Neural cell (in vitro differentiated cells): ENCODE measurements around the gene C14orf119. TPM values are rescaled to one million over a fixed set of nuclear protein-coding genes. Genes with fewer than 3 reads are reported as not detected.
A peak's percentile ranks its signal among the peaks of the same experiment; 100 is the strongest.

ENCODE experiments used
- H2AFZ ChIP-seq: fragments of 200-600, 300-800 bp; sonication (generic), shearing (Covaris generic); 2 replicates; pipeline ENCODE4 v1.6.0; 2014; ENCODE audit warnings: low read depth, mild to moderate bottlenecking, antibody characterized with exemption, low read length, moderate library complexity
- H3F3A ChIP-seq: fragments of 200-600 bp; shearing (Covaris generic); 2 replicates; pipeline ENCODE4 v1.6.1; 2016; ENCODE audit warnings: mild to moderate bottlenecking, moderate library complexity, mixed read lengths, antibody characterized with exemption, low read length; ENCODE audit not compliant: insufficient read depth, poor library complexity, severe bottlenecking
- H3K27ac ChIP-seq: fragments of 200-600, 300-800 bp; sonication (generic), shearing (Covaris generic); 2 replicates; pipeline ENCODE4 v1.5.1; 2014; ENCODE audit warnings: mild to moderate bottlenecking, low read length, moderate library complexity
- H3K27me3 ChIP-seq: fragments of 300-800, 200-600 bp; sonication (generic), shearing (Covaris generic); 2 replicates; pipeline ENCODE4 v1.6.0; 2014; ENCODE audit warnings: mild to moderate bottlenecking, low read depth, low read length, moderate library complexity; ENCODE audit not compliant: insufficient read depth
- H3K36me3 ChIP-seq: fragments of 300-800, 200-600 bp; sonication (generic), shearing (Covaris generic); 2 replicates; pipeline ENCODE4 v1.5.1; 2014; ENCODE audit warnings: mild to moderate bottlenecking, antibody characterized with exemption, low read length, moderate library complexity; ENCODE audit not compliant: insufficient read depth
- H3K4me2 ChIP-seq: fragments of 300-800, 200-600 bp; sonication (generic), shearing (Covaris generic); 2 replicates; pipeline ENCODE4 v1.6.0; 2014; ENCODE audit warnings: mild to moderate bottlenecking, low read length
- H3K4me3 ChIP-seq: fragments of 300-800, 200-600 bp; sonication (generic), shearing (Covaris generic); 2 replicates; pipeline ENCODE4 v1.5.1; 2014; ENCODE audit warnings: mild to moderate bottlenecking, low read length, moderate library complexity
- H3K79me2 ChIP-seq: fragments of 200-600 bp; shearing (Covaris generic); replicated peaks from 2 replicates; pipeline ENCODE4 v1.6.0; 2014; ENCODE audit warnings: mild to moderate bottlenecking, low read length, moderate library complexity; ENCODE audit not compliant: insufficient read depth
- H3K9ac ChIP-seq: fragments of 300-800, 200-600 bp; sonication (generic), shearing (Covaris generic); 2 replicates; pipeline ENCODE4 v1.6.1; 2016; ENCODE audit warnings: mild to moderate bottlenecking, low read length, mixed read lengths
- H3K9me2 ChIP-seq: fragments of 200-600 bp; shearing (Covaris generic); 2 replicates; pipeline ENCODE4 v1.6.1; 2016; ENCODE audit warnings: mild to moderate bottlenecking, low read length, mixed read lengths; ENCODE audit not compliant: insufficient read depth
- H3K9me3 ChIP-seq: fragments of 200-600, 300-800 bp; sonication (generic), shearing (Covaris generic); 2 replicates; pipeline ENCODE4 v1.6.1; 2016; ENCODE audit warnings: mild to moderate bottlenecking, mixed run types, low read length, moderate library complexity, mixed read lengths
- H4K20me1 ChIP-seq: fragments of 200-600 bp; shearing (Covaris generic); 2 replicates; pipeline ENCODE4 v1.6.1; 2016; ENCODE audit warnings: mild to moderate bottlenecking, mixed run types; ENCODE audit not compliant: insufficient read depth
- EP300 ChIP-seq: fragments of 450-650 bp; conservative IDR thresholded peaks from 2 replicates; pipeline ENCODE4 v1.6.1; 2014; ENCODE audit warnings: antibody characterized with exemption, mild to moderate bottlenecking, moderate library complexity; ENCODE audit not compliant: poor library complexity, severe bottlenecking
- EZH2 ChIP-seq: fragments of 200-600, 300-800 bp; shearing (Covaris generic), sonication (generic); IDR thresholded peaks from 2 replicates; pipeline ENCODE4 v1.6.1; 2014; ENCODE audit warnings: antibody characterized with exemption, low read length, borderline replicate concordance, mild to moderate bottlenecking; ENCODE audit not compliant: insufficient read depth, poor library complexity, severe bottlenecking
- MXI1 ChIP-seq: fragments of 450-650 bp; conservative IDR thresholded peaks from 2 replicates; pipeline ENCODE4 v1.6.1; 2014; ENCODE audit warnings: antibody characterized with exemption, mild to moderate bottlenecking; ENCODE audit not compliant: poor library complexity, severe bottlenecking
- POLR2AphosphoS5 ChIP-seq: IDR thresholded peaks from 2 replicates; pipeline ENCODE4 v1.6.1; 2012
- RAD21 ChIP-seq: fragments of 450-650 bp; conservative IDR thresholded peaks from 2 replicates; pipeline ENCODE4 v1.6.1; 2014; ENCODE audit warnings: antibody characterized with exemption, mild to moderate bottlenecking, moderate library complexity
- SMC3 ChIP-seq: fragments of 450-650 bp; conservative IDR thresholded peaks from 2 replicates; pipeline ENCODE4 v1.6.1; 2014; ENCODE audit warnings: antibody characterized with exemption, mild to moderate bottlenecking, moderate library complexity; ENCODE audit not compliant: poor library complexity
- TAF1 ChIP-seq: IDR thresholded peaks from 2 replicates; pipeline ENCODE4 v1.6.1; 2012; ENCODE audit warnings: low read depth
- polyA plus RNA-seq: library from polyadenylated mRNA; depleted of rRNA; stranded (reverse); fragments of >200 nt; gene quantifications from 2 replicates; pipeline ENCODE4 v1.2.3, GENCODE V29; 2014
- TF ChIP-seq, protein P1 (sequence below): fragments of 450-650 bp; IDR thresholded peaks from 2 replicates; pipeline ENCODE4 v1.5.1; 2014; ENCODE audit warnings: antibody characterized with exemption, mild to moderate bottlenecking, moderate library complexity; ENCODE audit not compliant: poor library complexity, severe bottlenecking
- TF ChIP-seq, protein P2 (sequence below): IDR thresholded peaks from 2 replicates; pipeline ENCODE4 v1.6.1; 2012; ENCODE audit warnings: borderline replicate concordance

Gene C14orf119
- polyA plus RNA-seq, 1 donor from 2014 or later: 26.4 TPM

DNA sequence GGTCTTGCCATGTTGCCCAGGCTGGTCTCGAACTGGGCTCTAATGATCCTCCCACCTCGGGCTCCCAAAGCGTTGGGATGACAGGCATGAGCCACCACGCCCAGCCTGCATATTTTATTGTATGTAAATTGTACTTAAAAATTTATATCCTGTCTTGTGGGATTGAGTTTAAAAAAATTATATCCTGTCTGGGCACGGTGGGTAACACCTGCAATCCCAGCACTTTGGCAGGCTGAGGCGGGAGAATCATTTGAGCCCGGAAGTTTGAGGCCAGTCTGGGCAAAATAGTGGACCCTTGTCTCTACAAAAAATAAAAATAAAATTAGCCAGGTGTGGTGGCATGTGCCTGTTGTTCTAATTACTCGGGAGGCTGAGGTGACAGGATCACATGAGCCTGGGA lies 37.7 kb downstream of the C14orf119 start:
- H3F3A ChIP-seq: no peaks in the 10 kb centered on the region
- no peak overlapping the region for H3K4me3 ChIP-seq
- no peak overlapping the region for H2AFZ ChIP-seq
- no peaks in the 10 kb centered on the region for H3K79me2 ChIP-seq
- H3K9me2 ChIP-seq: no peaks in the 10 kb centered on the region
- no peak overlapping the region for H3K27ac ChIP-seq
- H3K9me3 ChIP-seq: no peaks in the 10 kb centered on the region
- no peak overlapping the region for H3K4me2 ChIP-seq
- TF ChIP-seq, protein P1, sequence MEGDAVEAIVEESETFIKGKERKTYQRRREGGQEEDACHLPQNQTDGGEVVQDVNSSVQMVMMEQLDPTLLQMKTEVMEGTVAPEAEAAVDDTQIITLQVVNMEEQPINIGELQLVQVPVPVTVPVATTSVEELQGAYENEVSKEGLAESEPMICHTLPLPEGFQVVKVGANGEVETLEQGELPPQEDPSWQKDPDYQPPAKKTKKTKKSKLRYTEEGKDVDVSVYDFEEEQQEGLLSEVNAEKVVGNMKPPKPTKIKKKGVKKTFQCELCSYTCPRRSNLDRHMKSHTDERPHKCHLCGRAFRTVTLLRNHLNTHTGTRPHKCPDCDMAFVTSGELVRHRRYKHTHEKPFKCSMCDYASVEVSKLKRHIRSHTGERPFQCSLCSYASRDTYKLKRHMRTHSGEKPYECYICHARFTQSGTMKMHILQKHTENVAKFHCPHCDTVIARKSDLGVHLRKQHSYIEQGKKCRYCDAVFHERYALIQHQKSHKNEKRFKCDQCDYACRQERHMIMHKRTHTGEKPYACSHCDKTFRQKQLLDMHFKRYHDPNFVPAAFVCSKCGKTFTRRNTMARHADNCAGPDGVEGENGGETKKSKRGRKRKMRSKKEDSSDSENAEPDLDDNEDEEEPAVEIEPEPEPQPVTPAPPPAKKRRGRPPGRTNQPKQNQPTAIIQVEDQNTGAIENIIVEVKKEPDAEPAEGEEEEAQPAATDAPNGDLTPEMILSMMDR: no peak
- TF ChIP-seq EP300 (no peak), RAD21 (no peak), TAF1 (no peak), MXI1 (no peak), POLR2AphosphoS5 (no peak), SMC3 (no peak), EZH2 (no peak)
- TF ChIP-seq, protein P2, sequence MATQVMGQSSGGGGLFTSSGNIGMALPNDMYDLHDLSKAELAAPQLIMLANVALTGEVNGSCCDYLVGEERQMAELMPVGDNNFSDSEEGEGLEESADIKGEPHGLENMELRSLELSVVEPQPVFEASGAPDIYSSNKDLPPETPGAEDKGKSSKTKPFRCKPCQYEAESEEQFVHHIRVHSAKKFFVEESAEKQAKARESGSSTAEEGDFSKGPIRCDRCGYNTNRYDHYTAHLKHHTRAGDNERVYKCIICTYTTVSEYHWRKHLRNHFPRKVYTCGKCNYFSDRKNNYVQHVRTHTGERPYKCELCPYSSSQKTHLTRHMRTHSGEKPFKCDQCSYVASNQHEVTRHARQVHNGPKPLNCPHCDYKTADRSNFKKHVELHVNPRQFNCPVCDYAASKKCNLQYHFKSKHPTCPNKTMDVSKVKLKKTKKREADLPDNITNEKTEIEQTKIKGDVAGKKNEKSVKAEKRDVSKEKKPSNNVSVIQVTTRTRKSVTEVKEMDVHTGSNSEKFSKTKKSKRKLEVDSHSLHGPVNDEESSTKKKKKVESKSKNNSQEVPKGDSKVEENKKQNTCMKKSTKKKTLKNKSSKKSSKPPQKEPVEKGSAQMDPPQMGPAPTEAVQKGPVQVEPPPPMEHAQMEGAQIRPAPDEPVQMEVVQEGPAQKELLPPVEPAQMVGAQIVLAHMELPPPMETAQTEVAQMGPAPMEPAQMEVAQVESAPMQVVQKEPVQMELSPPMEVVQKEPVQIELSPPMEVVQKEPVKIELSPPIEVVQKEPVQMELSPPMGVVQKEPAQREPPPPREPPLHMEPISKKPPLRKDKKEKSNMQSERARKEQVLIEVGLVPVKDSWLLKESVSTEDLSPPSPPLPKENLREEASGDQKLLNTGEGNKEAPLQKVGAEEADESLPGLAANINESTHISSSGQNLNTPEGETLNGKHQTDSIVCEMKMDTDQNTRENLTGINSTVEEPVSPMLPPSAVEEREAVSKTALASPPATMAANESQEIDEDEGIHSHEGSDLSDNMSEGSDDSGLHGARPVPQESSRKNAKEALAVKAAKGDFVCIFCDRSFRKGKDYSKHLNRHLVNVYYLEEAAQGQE: no peak
- H3K36me3 ChIP-seq: no peaks in the 10 kb centered on the region
- H4K20me1 ChIP-seq: no peaks in the 10 kb centered on the region
- H3K9ac ChIP-seq: no peak overlapping the region
- H3K27me3 ChIP-seq: no peaks in the 10 kb centered on the region

DNA sequence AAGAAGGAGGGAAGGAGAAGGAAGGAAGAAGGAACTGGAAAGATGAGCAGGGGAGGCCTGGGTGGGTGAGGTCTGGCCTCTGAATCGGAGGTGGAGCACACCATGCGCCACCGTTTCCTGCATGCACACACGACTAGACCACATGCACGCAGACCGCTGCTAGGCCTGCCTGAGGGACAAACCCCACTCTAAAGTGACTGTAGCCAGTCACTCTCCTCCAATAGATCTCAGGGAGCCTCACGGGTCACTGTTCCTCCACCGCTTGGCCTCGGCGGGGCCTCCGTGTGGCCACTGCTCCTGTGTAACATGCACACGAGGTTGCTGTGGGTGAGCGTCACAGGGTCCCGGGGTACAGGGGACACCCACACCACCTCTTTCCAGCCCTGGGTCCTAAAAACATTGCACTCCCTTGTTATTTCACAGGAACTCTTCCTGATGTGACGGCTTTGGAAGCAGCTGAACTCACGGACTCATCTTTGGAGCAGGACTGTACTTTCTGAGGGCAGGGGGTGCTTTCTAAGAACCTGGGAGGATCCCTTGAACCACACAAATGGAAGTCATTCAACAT lies 41.3 kb downstream of the C14orf119 start:
- TF ChIP-seq EZH2 (no peak), SMC3 (no peak), TAF1 (no peak), EP300 (no peak), MXI1 (no peak), POLR2AphosphoS5 (no peak), RAD21 (no peak)
- TF ChIP-seq, protein P1: no peak
- TF ChIP-seq, protein P2: no peak
- Histone ChIP-seq H3K9me2 (no peaks in the 10 kb centered on the region), H3K79me2 (no peaks in the 10 kb centered on the region), H4K20me1 (no peaks in the 10 kb centered on the region), H3K4me2 (peak overlapping the region; percentile 10), H3K9me3 (no peaks in the 10 kb centered on the region), H3K4me3 (peak overlapping the region; percentile 47), H3F3A (no peaks in the 10 kb centered on the region), H3K27me3 (no peaks in the 10 kb centered on the region), H3K27ac (peak overlapping the region; percentile 46), H3K9ac (peak overlapping the region; percentile 13), H3K36me3 (no peaks in the 10 kb centered on the region), H2AFZ (no peak overlapping the region)
